ENCODE measurements around the gene RSF1.

RSF1 gene

GRCh38 chr11:77806993-77807392 is 13.5 kb downstream of the RSF1 start:
- no peak for DNase-seq

- no peak for DNase-seq
Measured at GRCh38 chr11:77806415-77806814, 14.1 kb downstream of the RSF1 start.

GRCh38 chr11:77801477-77801876 is 19.0 kb downstream of the RSF1 start:
- DNase-seq = no peak

- DNase-seq = no peak
Measured at GRCh38 chr11:77800449-77800848, 20.1 kb downstream of the RSF1 start.

GRCh38 chr11:77799338-77799737 is 21.2 kb downstream of the RSF1 start:
- DNase-seq = peak in 1 of 4 experiments; percentile 5

GRCh38 chr11:77793972-77794371 is 26.6 kb downstream of the RSF1 start:
- DNase-seq = no peak

GRCh38 chr11:77791301-77791700 is 29.2 kb downstream of the RSF1 start:
- no peak for DNase-seq

- DNase-seq = no peak
Measured at GRCh38 chr11:77789731-77790476, 30.6 kb downstream of the RSF1 start.

GRCh38 chr11:77789061-77789730 is 31.3 kb downstream of the RSF1 start:
- DNase-seq = no peak

- DNase-seq = no peak
Measured at GRCh38 chr11:77784572-77784971, 36.0 kb downstream of the RSF1 start.

- peak in 2 of 4 experiments; percentile 22 to 56 for DNase-seq
Measured at GRCh38 chr11:77783025-77783424, 37.5 kb downstream of the RSF1 start.

GRCh38 chr11:77779935-77780334 is 40.6 kb downstream of the RSF1 start:
- peak in 1 of 4 experiments; percentile 11 for DNase-seq

- DNase-seq = no peak
Measured at GRCh38 chr11:77778549-77778948, 42.0 kb downstream of the RSF1 start.

GRCh38 chr11:77778118-77778517 is 42.4 kb downstream of the RSF1 start:
- DNase-seq = no peak

- DNase-seq = peak in 3 of 4 experiments; percentile 15 to 35 (median 32)
Measured at GRCh38 chr11:77776455-77776854, 44.1 kb downstream of the RSF1 start.

- no peak for DNase-seq
Measured at GRCh38 chr11:77775936-77776335, 44.6 kb downstream of the RSF1 start.

- no peak for DNase-seq
Measured at GRCh38 chr11:77771135-77771534, 49.4 kb downstream of the RSF1 start.

- DNase-seq = no peak
Measured at GRCh38 chr11:77770629-77771028, 49.9 kb downstream of the RSF1 start.

- no peak for DNase-seq
Measured at GRCh38 chr11:77762426-77762825, 58.1 kb downstream of the RSF1 start.

- no peak for DNase-seq
Measured at GRCh38 chr11:77761491-77761890, 59.0 kb downstream of the RSF1 start.

GRCh38 chr11:77758331-77758730 is 62.2 kb downstream of the RSF1 start:
- DNase-seq = no peak

- no peak for DNase-seq
Measured at GRCh38 chr11:77753230-77753629, 67.3 kb downstream of the RSF1 start.

- DNase-seq = no peak
Measured at GRCh38 chr11:77752516-77752915, 68.0 kb downstream of the RSF1 start.

Data from suppressor macrophage (primary cell).